T-helper 2 cell treated with Interferon-gamma antibody and Interleukin-4, amounts not matched to agents 5 μg/mL and 100 μg/mL, for 36 hours (primary cell): ENCODE results near the gene KCNQ5.

Experiments used
- DNase-seq: peaks from one replicate; pipeline ENCODE4 v3.0.0; 2021; ENCODE audit warnings: low spot score
- H3K27ac Mint-ChIP-seq: one replicate; pipeline ENCODE4 v1.8.0; 2021; ENCODE audit warnings: mild to moderate bottlenecking, mixed read lengths
- H3K27me3 Mint-ChIP-seq: one replicate; pipeline ENCODE4 v1.8.0; 2021; ENCODE audit warnings: low read depth, mixed read lengths
- H3K36me3 Mint-ChIP-seq: one replicate; pipeline ENCODE4 v1.8.0; 2021; ENCODE audit warnings: low read depth, mixed read lengths
- H3K4me1 Mint-ChIP-seq: one replicate; pipeline ENCODE4 v1.8.0; 2021; ENCODE audit warnings: low read depth, mixed read lengths
- H3K4me3 Mint-ChIP-seq: one replicate; pipeline ENCODE4 v1.8.0; 2022; ENCODE audit warnings: mild to moderate bottlenecking, moderate library complexity, mixed read lengths
- H3K9me3 Mint-ChIP-seq: one replicate; pipeline ENCODE4 v1.8.0; 2021; ENCODE audit warnings: mixed read lengths

Gene KCNQ5

DNA sequence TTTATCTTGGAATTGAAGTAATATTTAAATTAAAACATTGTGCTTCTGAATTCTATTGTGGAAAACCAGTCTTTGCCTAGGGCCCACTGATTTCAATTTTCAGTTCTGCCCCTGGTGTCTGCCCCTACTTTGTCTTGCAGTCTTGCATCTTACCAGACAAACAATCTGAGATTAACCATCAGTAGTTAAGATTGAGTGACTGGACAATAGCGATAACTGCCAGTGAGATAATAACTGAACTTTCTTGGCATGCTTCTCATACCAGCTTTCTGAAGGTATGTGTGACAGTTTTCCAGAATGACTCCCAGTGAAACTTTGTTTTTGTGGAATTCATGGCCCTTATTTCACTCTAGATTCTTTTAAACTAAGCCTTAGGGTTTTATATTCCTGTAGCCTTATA is 53.5 kb downstream of the KCNQ5 start:
- no peak for DNase-seq
- no peak overlapping the region for H3K4me3 Mint-ChIP-seq
- no peak overlapping the region for H3K27ac Mint-ChIP-seq
- H3K9me3 Mint-ChIP-seq = no peaks in the 10 kb centered on the region
- no peaks in the 10 kb centered on the region for H3K27me3 Mint-ChIP-seq
- peaks cover 12% of the 10 kb centered on the region for H3K36me3 Mint-ChIP-seq
- peaks cover 5% of the 10 kb centered on the region for H3K4me1 Mint-ChIP-seq

- H3K4me3 Mint-ChIP-seq = no peak overlapping the region
- no peak overlapping the region for H3K27ac Mint-ChIP-seq
- no peaks in the 10 kb centered on the region for H3K9me3 Mint-ChIP-seq
- H3K27me3 Mint-ChIP-seq = no peaks in the 10 kb centered on the region
- peaks cover 12% of the 10 kb centered on the region for H3K36me3 Mint-ChIP-seq
- no peaks in the 10 kb centered on the region for H3K4me1 Mint-ChIP-seq
- no peak for DNase-seq
Observed at GRCh38 chr6:72676995-72677394, 55.1 kb downstream of the KCNQ5 start.

GRCh38 chr6:72677740-72678139 is 55.9 kb downstream of the KCNQ5 start:
- H3K4me3 Mint-ChIP-seq = no peak overlapping the region
- no peaks in the 10 kb centered on the region for H3K9me3 Mint-ChIP-seq
- H3K27ac Mint-ChIP-seq = no peak overlapping the region
- H3K36me3 Mint-ChIP-seq = peaks cover 12% of the 10 kb centered on the region
- H3K4me1 Mint-ChIP-seq = peaks cover 2% of the 10 kb centered on the region
- H3K27me3 Mint-ChIP-seq = no peaks in the 10 kb centered on the region
- no peak for DNase-seq

- Mint-ChIP-seq H3K36me3 (peaks cover 6% of the 10 kb centered on the region), H3K9me3 (no peaks in the 10 kb centered on the region), H3K27me3 (no peaks in the 10 kb centered on the region), H3K27ac (no peak overlapping the region), H3K4me3 (no peak overlapping the region), H3K4me1 (peaks cover 9% of the 10 kb centered on the region)
- no peak for DNase-seq
Observed at GRCh38 chr6:72683797-72684196, 61.9 kb downstream of the KCNQ5 start.

GRCh38 chr6:72689107-72689954 is 67.5 kb downstream of the KCNQ5 start:
- Mint-ChIP-seq H3K9me3 (no peaks in the 10 kb centered on the region), H3K27ac (no peak overlapping the region), H3K4me1 (peaks cover 6% of the 10 kb centered on the region), H3K4me3 (no peak overlapping the region), H3K36me3 (peaks cover 4% of the 10 kb centered on the region), H3K27me3 (no peaks in the 10 kb centered on the region)
- DNase-seq = no peak

- Mint-ChIP-seq H3K4me1 (peaks cover 6% of the 10 kb centered on the region), H3K27ac (no peak overlapping the region), H3K36me3 (peaks cover 6% of the 10 kb centered on the region), H3K9me3 (no peaks in the 10 kb centered on the region), H3K4me3 (no peak overlapping the region), H3K27me3 (no peaks in the 10 kb centered on the region)
- DNase-seq = no peak
Observed at GRCh38 chr6:72691249-72691648, 69.4 kb downstream of the KCNQ5 start.

GRCh38 chr6:72696055-72696454 is 74.2 kb downstream of the KCNQ5 start:
- Mint-ChIP-seq H3K4me3 (no peak overlapping the region), H3K27me3 (no peaks in the 10 kb centered on the region), H3K36me3 (peaks cover 4% of the 10 kb centered on the region), H3K4me1 (no peaks in the 10 kb centered on the region), H3K9me3 (no peaks in the 10 kb centered on the region), H3K27ac (no peak overlapping the region)
- DNase-seq = no peak

- no peaks in the 10 kb centered on the region for H3K9me3 Mint-ChIP-seq
- H3K27ac Mint-ChIP-seq = no peak overlapping the region
- no peaks in the 10 kb centered on the region for H3K4me1 Mint-ChIP-seq
- DNase-seq = no peak
- no peaks in the 10 kb centered on the region for H3K27me3 Mint-ChIP-seq
- H3K4me3 Mint-ChIP-seq = no peak overlapping the region
- H3K36me3 Mint-ChIP-seq = peaks cover 4% of the 10 kb centered on the region
Observed at GRCh38 chr6:72699159-72699558, 77.3 kb downstream of the KCNQ5 start.

GRCh38 chr6:72702421-72702820 is 80.6 kb downstream of the KCNQ5 start:
- no peaks in the 10 kb centered on the region for H3K27me3 Mint-ChIP-seq
- no peak for DNase-seq
- H3K9me3 Mint-ChIP-seq = no peaks in the 10 kb centered on the region
- H3K27ac Mint-ChIP-seq = no peak overlapping the region
- H3K4me1 Mint-ChIP-seq = no peaks in the 10 kb centered on the region
- H3K36me3 Mint-ChIP-seq = peaks cover 2% of the 10 kb centered on the region
- H3K4me3 Mint-ChIP-seq = no peak overlapping the region

- DNase-seq = no peak
- peaks cover 2% of the 10 kb centered on the region for H3K36me3 Mint-ChIP-seq
- no peaks in the 10 kb centered on the region for H3K27me3 Mint-ChIP-seq
- no peaks in the 10 kb centered on the region for H3K9me3 Mint-ChIP-seq
- H3K4me3 Mint-ChIP-seq = no peak overlapping the region
- no peaks in the 10 kb centered on the region for H3K4me1 Mint-ChIP-seq
- H3K27ac Mint-ChIP-seq = no peak overlapping the region
Observed at GRCh38 chr6:72703093-72703492, 81.2 kb downstream of the KCNQ5 start.

- H3K9me3 Mint-ChIP-seq = peaks cover 3% of the 10 kb centered on the region
- H3K4me1 Mint-ChIP-seq = no peaks in the 10 kb centered on the region
- DNase-seq = no peak
- H3K27ac Mint-ChIP-seq = no peak overlapping the region
- no peaks in the 10 kb centered on the region for H3K27me3 Mint-ChIP-seq
- no peak overlapping the region for H3K4me3 Mint-ChIP-seq
- peaks cover 5% of the 10 kb centered on the region for H3K36me3 Mint-ChIP-seq
Observed at GRCh38 chr6:72704979-72705378, 83.1 kb downstream of the KCNQ5 start.

GRCh38 chr6:72709431-72709830 is 87.6 kb downstream of the KCNQ5 start:
- H3K4me1 Mint-ChIP-seq = no peaks in the 10 kb centered on the region
- H3K9me3 Mint-ChIP-seq = peaks cover 9% of the 10 kb centered on the region
- H3K4me3 Mint-ChIP-seq = no peak overlapping the region
- DNase-seq = no peak
- H3K27ac Mint-ChIP-seq = no peak overlapping the region
- no peaks in the 10 kb centered on the region for H3K27me3 Mint-ChIP-seq
- peaks cover 13% of the 10 kb centered on the region for H3K36me3 Mint-ChIP-seq

DNA sequence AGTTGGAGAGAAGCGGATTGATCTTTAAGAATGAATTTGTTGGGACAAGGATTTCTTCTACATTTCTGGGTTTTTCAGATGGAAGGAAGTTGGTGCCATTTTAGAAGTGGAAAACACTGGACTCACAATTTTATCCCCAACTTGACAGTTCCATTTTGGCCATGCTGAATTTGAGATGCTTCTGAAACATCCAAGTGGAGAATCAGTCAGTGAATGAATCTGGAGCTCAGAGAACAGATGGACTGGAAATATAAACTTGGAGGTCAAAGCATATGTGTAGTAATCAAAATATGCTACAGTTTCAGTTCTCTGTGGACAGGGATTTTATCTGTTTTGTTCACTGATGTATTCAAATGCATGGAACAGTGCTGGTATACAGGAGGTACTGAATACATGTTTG is 89.9 kb downstream of the KCNQ5 start:
- H3K27me3 Mint-ChIP-seq = no peaks in the 10 kb centered on the region
- H3K4me3 Mint-ChIP-seq = no peak overlapping the region
- no peak overlapping the region for H3K27ac Mint-ChIP-seq
- H3K36me3 Mint-ChIP-seq = peaks cover 13% of the 10 kb centered on the region
- no peak for DNase-seq
- H3K4me1 Mint-ChIP-seq = no peaks in the 10 kb centered on the region
- H3K9me3 Mint-ChIP-seq = peaks cover 9% of the 10 kb centered on the region

GRCh38 chr6:72712910-72713309 is 91.0 kb downstream of the KCNQ5 start:
- no peak for DNase-seq
- no peak overlapping the region for H3K4me3 Mint-ChIP-seq
- no peak overlapping the region for H3K27ac Mint-ChIP-seq
- no peaks in the 10 kb centered on the region for H3K4me1 Mint-ChIP-seq
- H3K9me3 Mint-ChIP-seq = peaks cover 9% of the 10 kb centered on the region
- peaks cover 13% of the 10 kb centered on the region for H3K36me3 Mint-ChIP-seq
- no peaks in the 10 kb centered on the region for H3K27me3 Mint-ChIP-seq

DNA sequence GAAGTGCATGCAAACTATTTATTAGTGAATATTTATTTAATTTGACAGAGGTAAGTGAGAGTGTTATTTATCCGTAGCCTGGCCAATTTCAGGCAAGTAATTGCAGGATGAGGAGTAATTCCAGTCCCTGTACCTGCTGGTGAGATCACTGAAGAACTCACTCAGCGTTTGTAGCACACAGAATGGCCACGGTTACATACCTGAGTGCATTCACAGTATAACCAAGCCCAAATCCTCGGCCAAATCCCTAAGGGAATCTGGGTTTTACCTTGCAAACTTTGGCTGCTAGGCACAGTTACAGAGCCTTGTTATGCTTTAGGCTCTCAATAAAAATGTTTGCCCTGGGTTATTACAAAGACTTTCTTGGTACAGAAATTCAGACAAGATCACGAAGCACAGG is 93.3 kb downstream of the KCNQ5 start:
- H3K4me3 Mint-ChIP-seq = no peak overlapping the region
- peaks cover 4% of the 10 kb centered on the region for H3K9me3 Mint-ChIP-seq
- no peaks in the 10 kb centered on the region for H3K4me1 Mint-ChIP-seq
- no peak for DNase-seq
- no peak overlapping the region for H3K27ac Mint-ChIP-seq
- H3K27me3 Mint-ChIP-seq = no peaks in the 10 kb centered on the region
- H3K36me3 Mint-ChIP-seq = peaks cover 6% of the 10 kb centered on the region
